Measurements from ENCODE around the gene HOGA1.
"Not testable (repeated sequence)": the region's sequence is repeated elsewhere in the genome, so short reads cannot be mapped to it uniquely, and the experiment has no call there.

Gene HOGA1

GRCh38 chr10:97601268-97602215 lies 17.4 kb downstream of the HOGA1 start:
- DNase-seq = peak in 36 of 58 donors; percentile 1 to 70 (median 32)

GRCh38 chr10:97607095-97607636 lies 23.0 kb downstream of the HOGA1 start:
- peak in 30 of 58 donors; percentile 2 to 63 (median 21) for DNase-seq

GRCh38 chr10:97608991-97609561 lies 24.9 kb downstream of the HOGA1 start:
- DNase-seq = no peak

- no peak for DNase-seq
Measured at GRCh38 chr10:97611473-97611872, 27.3 kb downstream of the HOGA1 start.

GRCh38 chr10:97612386-97612785 lies 28.2 kb downstream of the HOGA1 start:
- no peak for DNase-seq

- no peak for DNase-seq
Measured at GRCh38 chr10:97618285-97618684, 34.1 kb downstream of the HOGA1 start.

GRCh38 chr10:97618733-97619132 lies 34.5 kb downstream of the HOGA1 start:
- DNase-seq = no peak

- DNase-seq = no peak
Measured at GRCh38 chr10:97623277-97623676, 39.1 kb downstream of the HOGA1 start.

GRCh38 chr10:97627731-97628130 lies 43.5 kb downstream of the HOGA1 start:
- DNase-seq = no peak

- no peak for DNase-seq
Measured at GRCh38 chr10:97628228-97628627, 44.0 kb downstream of the HOGA1 start.

GRCh38 chr10:97629289-97629688 lies 45.1 kb downstream of the HOGA1 start:
- DNase-seq = no peak

- no peak for DNase-seq
Measured at GRCh38 chr10:97631098-97631497, 46.9 kb downstream of the HOGA1 start.

GRCh38 chr10:97632949-97633884 lies 49.0 kb downstream of the HOGA1 start, which contains the start of gene MORN4:
TSS of gene MORN4 (minus strand) at chr10:97633500. CDS start at chr10:97619653, 13,847 bp downstream.
- DNase-seq = peak; percentile 64 to 96 (median 91)

GRCh38 chr10:97633921-97634320 lies 49.7 kb downstream of the HOGA1 start:
- peak in 1 of 58 donors; percentile 42 for DNase-seq

GRCh38 chr10:97635577-97635976 lies 51.4 kb downstream of the HOGA1 start:
- DNase-seq = no peak

- not testable (repeated sequence) for DNase-seq
Measured at GRCh38 chr10:97639090-97639489, 54.9 kb downstream of the HOGA1 start.

- DNase-seq = peak; percentile 92 to 99 (median 98)
Measured at GRCh38 chr10:97640174-97640867, 56.1 kb downstream of the HOGA1 start, which contains the start of gene PI4K2A. TSS of gene PI4K2A (plus strand) at chr10:97640671. CDS start at chr10:97640743, 72 bp downstream.

GRCh38 chr10:97640868-97641811 lies 57.0 kb downstream of the HOGA1 start:
- DNase-seq = peak in 22 of 58 donors; percentile 3 to 60 (median 21)

Data from anterior cingulate cortex (tissue), 58 donors.